ENCODE data around the gene TBC1D9. TPM values are rescaled to one million over a fixed set of nuclear protein-coding genes. Genes with fewer than 3 reads are reported as not detected.
A peak's percentile ranks its signal among the peaks of the same experiment; 100 is the strongest.

TBC1D9 gene
- total RNA-seq, 1 experiment from 2014 or later: 0.70 TPM

DNA sequence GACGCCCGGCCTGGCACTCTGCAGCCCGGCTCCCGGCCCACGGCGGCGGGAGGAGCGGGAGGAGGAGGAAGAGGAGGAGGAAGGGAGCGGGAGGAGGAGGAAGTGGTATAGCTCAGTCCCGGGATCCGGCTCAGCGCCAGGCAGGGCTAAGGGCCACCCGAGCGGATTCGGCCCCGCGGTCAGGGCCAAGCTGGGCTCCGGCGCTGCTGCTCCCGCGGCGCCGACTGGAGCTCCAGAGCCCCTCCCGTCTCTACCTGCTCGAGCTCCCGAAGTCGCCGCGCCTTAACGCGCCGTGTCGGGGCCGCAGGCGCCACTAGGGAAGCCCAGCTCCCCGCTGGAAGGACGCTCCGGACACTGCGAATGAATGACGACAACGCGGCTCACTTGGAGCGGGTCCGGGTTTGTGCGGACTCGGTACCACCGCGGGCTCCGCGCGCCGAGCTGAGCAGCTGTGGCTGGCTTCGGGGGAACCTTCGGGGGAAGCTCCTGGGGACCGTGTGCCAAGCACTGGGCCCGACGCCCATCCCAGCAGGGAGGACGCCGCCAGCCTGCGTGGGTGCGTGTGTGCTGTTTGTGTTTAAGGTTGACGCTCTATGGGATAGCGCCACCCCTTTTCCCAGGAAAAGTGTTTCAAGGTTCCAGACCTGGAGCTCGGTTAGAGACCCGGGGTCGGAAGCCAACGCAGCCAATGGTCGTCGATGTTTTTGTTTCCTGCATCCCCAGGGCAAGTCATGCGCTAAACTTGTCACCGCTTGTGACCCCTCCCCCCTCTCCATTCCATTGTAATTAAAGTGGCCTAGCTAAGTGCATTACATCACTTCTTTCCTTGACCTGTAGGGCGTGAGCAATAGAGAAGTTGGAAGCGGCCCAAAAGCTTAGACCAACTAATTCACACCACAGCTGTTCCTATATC is at the start of gene TBC1D9 (continued):
- TF ChIP-seq, protein P1, sequence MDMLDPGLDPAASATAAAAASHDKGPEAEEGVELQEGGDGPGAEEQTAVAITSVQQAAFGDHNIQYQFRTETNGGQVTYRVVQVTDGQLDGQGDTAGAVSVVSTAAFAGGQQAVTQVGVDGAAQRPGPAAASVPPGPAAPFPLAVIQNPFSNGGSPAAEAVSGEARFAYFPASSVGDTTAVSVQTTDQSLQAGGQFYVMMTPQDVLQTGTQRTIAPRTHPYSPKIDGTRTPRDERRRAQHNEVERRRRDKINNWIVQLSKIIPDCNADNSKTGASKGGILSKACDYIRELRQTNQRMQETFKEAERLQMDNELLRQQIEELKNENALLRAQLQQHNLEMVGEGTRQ (CRISPR knock-in tag; IDR thresholded peaks at IDR 0.05): 0 out of 2 replicates have a peak, but pooled peaks have one; percentile 20

- TF ChIP-seq TEAD1 (CRISPR knock-in tag; IDR thresholded peaks at IDR 0.05) (no peak), FOXP1 (CRISPR knock-in tag; IDR thresholded peaks at IDR 0.05; ENCODE audit: borderline replicate concordance) (no peak), ZNF263 (CRISPR knock-in tag; IDR thresholded peaks at IDR 0.05; ENCODE audit: low read depth) (no peak), ZNF138 (CRISPR knock-in tag; conservative IDR thresholded peaks at IDR 0.05) (no peak), ZNF317 (CRISPR knock-in tag; IDR thresholded peaks at IDR 0.05; ENCODE audit: borderline replicate concordance, low read depth) (no peak)
- CTCF ChIA-PET: no interaction called here
- Mint-ChIP-seq H3K4me3 (no peak overlapping the region), H3K27ac (no peak overlapping the region), H3K4me1 (peaks cover 2% of the 10 kb centered on the region; the same call in 1 of the 2 replicates), H3K27me3 (ENCODE audit: low read depth) (no peaks in the 10 kb centered on the region), H3K9me3 (peaks cover 3% of the 10 kb centered on the region; the same call in 1 of the 2 replicates), H3K36me3 (no peaks in the 10 kb centered on the region)
- DNase-seq (ENCODE audit: low spot score) (no peak), ATAC-seq (no peak)
- POLR2A ChIA-PET: no interaction called here
Measured at GRCh38 chr4:140805293-140805692, 49.1 kb upstream of the TBC1D9 start.

DNA sequence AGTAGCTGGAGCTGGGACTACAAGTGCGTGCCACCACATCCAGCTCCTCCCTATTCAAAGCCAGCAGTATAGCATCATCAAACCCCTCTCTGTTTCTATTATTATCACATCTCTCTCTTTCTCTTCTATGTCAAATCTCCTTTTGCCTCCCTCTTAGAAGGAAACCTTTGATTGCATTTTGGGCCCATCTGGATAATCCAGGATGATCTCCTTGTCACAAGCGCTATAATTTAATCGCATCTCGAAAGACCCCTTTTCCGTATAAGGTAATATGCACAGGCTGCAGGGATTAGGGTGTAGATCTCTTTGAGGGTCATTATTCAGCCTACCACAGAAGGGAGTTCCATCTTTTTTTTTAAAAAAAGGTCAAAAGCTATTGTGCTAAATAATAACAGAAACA is 46.4 kb upstream of the TBC1D9 start:
- Mint-ChIP-seq H3K27me3 (ENCODE audit: low read depth) (no peaks in the 10 kb centered on the region), H3K36me3 (no peaks in the 10 kb centered on the region), H3K27ac (no peak overlapping the region), H3K9me3 (peaks cover 3% of the 10 kb centered on the region; the same call in 1 of the 2 replicates), H3K4me1 (peaks cover under 1% of the 10 kb centered on the region; the same call in 1 of the 2 replicates), H3K4me3 (no peak overlapping the region)
- no peak for DNase-seq (ENCODE audit: low spot score)
- TF ChIP-seq OVOL2 (CRISPR knock-in tag; IDR thresholded peaks at IDR 0.05; ENCODE audit: borderline replicate concordance) (no peak), ZNF232 (CRISPR knock-in tag; IDR thresholded peaks at IDR 0.05) (no peak), GRHL2 (CRISPR knock-in tag; IDR thresholded peaks at IDR 0.05; ENCODE audit: insufficient replicate concordance, severe bottlenecking) (no peak), TEAD1 (CRISPR knock-in tag; IDR thresholded peaks at IDR 0.05) (no peak), ZBTB21 (CRISPR knock-in tag; IDR thresholded peaks at IDR 0.05; ENCODE audit: borderline replicate concordance) (no peak), NFATC4 (CRISPR knock-in tag; IDR thresholded peaks at IDR 0.05) (no peak), NFYB (CRISPR knock-in tag; conservative IDR thresholded peaks at IDR 0.05; ENCODE audit: low read depth) (no peak), NR2C2 (CRISPR knock-in tag; IDR thresholded peaks at IDR 0.05) (no peak), ZNF416 (CRISPR knock-in tag; IDR thresholded peaks at IDR 0.05) (no peak)
- TF ChIP-seq, protein P2, sequence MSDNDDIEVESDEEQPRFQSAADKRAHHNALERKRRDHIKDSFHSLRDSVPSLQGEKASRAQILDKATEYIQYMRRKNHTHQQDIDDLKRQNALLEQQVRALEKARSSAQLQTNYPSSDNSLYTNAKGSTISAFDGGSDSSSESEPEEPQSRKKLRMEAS (CRISPR knock-in tag; IDR thresholded peaks at IDR 0.05): no peak
- ChIA-PET CTCF (no interaction called here), POLR2A (no interaction called here)
- ATAC-seq: no peak

GRCh38 chr4:140800666-140801065 is 44.5 kb upstream of the TBC1D9 start:
- POLR2A ChIA-PET: no interaction called here

More at GRCh38 chr4:140800666-140801065, 44.5 kb upstream of the TBC1D9 start:
- peaks cover 3% of the 10 kb centered on the region; the same call in 1 of the 2 replicates for H3K9me3 Mint-ChIP-seq
- no peaks in the 10 kb centered on the region; the same call in 1 of the 2 replicates for H3K27me3 Mint-ChIP-seq (ENCODE audit: low read depth)
- CTCF ChIA-PET: interaction anchor here (0.7 kb wide), 1 partner anchor 50 kb away, joined by 4 read pairs; no protein-coding TSS in a partner anchor
- no peak for DNase-seq (ENCODE audit: low spot score)
- no peak for TF ChIP-seq GABPB1 (CRISPR knock-in tag; IDR thresholded peaks at IDR 0.05)
- TF ChIP-seq ATF1 (CRISPR knock-in tag; IDR thresholded peaks at IDR 0.05): no peak
- no peak for TF ChIP-seq ZNF425 (CRISPR knock-in tag; conservative IDR thresholded peaks at IDR 0.05)
- no peak for TF ChIP-seq SP1 (CRISPR knock-in tag; conservative IDR thresholded peaks at IDR 0.05)
- no peaks in the 10 kb centered on the region for H3K4me1 Mint-ChIP-seq
- H3K4me3 Mint-ChIP-seq: no peak overlapping the region
- H3K27ac Mint-ChIP-seq: no peak overlapping the region
- no peak for ATAC-seq
- no peaks in the 10 kb centered on the region for H3K36me3 Mint-ChIP-seq

All from WTC11 (cell line).